Activated B cell treated with CpG ODN at 0.5 μM for 24 hours (primary cell): ENCODE data around the gene RRAS2. TPM values are rescaled to one million over a fixed set of nuclear protein-coding genes. Genes with fewer than 3 reads are reported as not detected.

Experiments used
- ATAC-seq: fragments of 200-7000 bp; cut with Tn5 transposase; one replicate; pipeline ENCODE4 v1.10.0; 2021; ENCODE audit warnings: low read depth, mild to moderate bottlenecking, moderate library complexity
- CTCF ChIA-PET: fragments of 350-600 bp; sonication (Branson Sonifier 250); formaldehyde crosslinking; loops from one replicate; lab custom pipeline; 2021; ENCODE audit warnings: antibody characterized with exemption; lab: Charles Lee
- POLR2A ChIA-PET: fragments of 350-600 bp; sonication (Branson Sonifier 250); formaldehyde crosslinking; loops from one replicate; lab custom pipeline; 2021; ENCODE audit warnings: antibody characterized with exemption; lab: Charles Lee
- DNase-seq: peaks from one replicate; pipeline ENCODE4 v3.0.0; 2022
- H3K27ac Mint-ChIP-seq: one replicate; pipeline ENCODE4 v1.8.0; 2020; ENCODE audit warnings: mixed read lengths
- H3K27me3 Mint-ChIP-seq: one replicate; pipeline ENCODE4 v1.8.0; 2021; ENCODE audit warnings: mixed read lengths
- H3K36me3 Mint-ChIP-seq: one replicate; pipeline ENCODE4 v1.8.0; 2021; ENCODE audit warnings: low read depth, mixed read lengths
- H3K4me1 Mint-ChIP-seq: one replicate; pipeline ENCODE4 v1.8.0; 2021; ENCODE audit warnings: mixed read lengths
- H3K4me3 Mint-ChIP-seq: one replicate; pipeline ENCODE4 v1.8.0; 2020; ENCODE audit warnings: mild to moderate bottlenecking, mixed read lengths
- H3K9me3 Mint-ChIP-seq: one replicate; pipeline ENCODE4 v1.8.0; 2020; ENCODE audit warnings: mixed read lengths
- CTCF ChIP-seq: fragments of 200-600 bp; IDR thresholded peaks from one replicate; pipeline ENCODE4 v1.8.0; 2022; ENCODE audit warnings: antibody characterized with exemption, mild to moderate bottlenecking
- intact Hi-C: fragments of 100-400 bp; cut with micrococcal nuclease; formaldehyde crosslinking; loops from one replicate; pipeline ENCODE4 v1.15.1; 2024
- total RNA-seq: library from RNA; stranded (reverse); gene quantifications from 2 replicates; pipeline ENCODE4 v1.2.3, GENCODE V29; 2022

Gene RRAS2
- total RNA-seq, 1 donor from 2014 or later = 106 TPM

- Mint-ChIP-seq H3K4me3 (peak overlapping the region; percentile 83), H3K27ac (peak overlapping the region; percentile 81), H3K4me1 (peaks cover 14% of the 10 kb centered on the region), H3K9me3 (no peaks in the 10 kb centered on the region), H3K36me3 (no peaks in the 10 kb centered on the region), H3K27me3 (no peaks in the 10 kb centered on the region)
- DNase-seq (no peak), ATAC-seq (no peak)
- intact Hi-C loops = loop anchor here (2.0 kb wide), 1 partner anchor 72 kb away; no protein-coding TSS in a partner anchor
- TF ChIP-seq CTCF = no peak
- ChIA-PET CTCF (interaction anchor here (1.6 to 3.9 kb wide), 2 partner anchors 72 to 79 kb away, joined by 6 to 18 read pairs; no protein-coding TSS in a partner anchor), POLR2A (interaction anchor here (0.7 to 1.1 kb wide), 3 partner anchors 10 to 119 kb away, joined by 4 to 7 read pairs (median 4); no protein-coding TSS in a partner anchor)
Measured at GRCh38 chr11:14380125-14380936, 21.3 kb upstream of the RRAS2 start.

GRCh38 chr11:14378171-14378570, 19.2 kb upstream of the RRAS2 start:
- CTCF ChIA-PET = interaction anchor here (0.6 to 1.5 kb wide), 3 partner anchors 40 to 78 kb away, joined by 3 to 5 read pairs (median 3); no protein-coding TSS in a partner anchor
- Mint-ChIP-seq H3K27ac (no peak overlapping the region), H3K4me1 (peaks cover 14% of the 10 kb centered on the region), H3K9me3 (no peaks in the 10 kb centered on the region), H3K36me3 (no peaks in the 10 kb centered on the region), H3K4me3 (no peak overlapping the region), H3K27me3 (no peaks in the 10 kb centered on the region)
- no peak for ATAC-seq
- POLR2A ChIA-PET = no interaction called here
- intact Hi-C loops = no loop called here
- no peak for TF ChIP-seq CTCF
- DNase-seq = no peak

GRCh38 chr11:14376920-14377319, 17.9 kb upstream of the RRAS2 start:
- no peak overlapping the region for H3K27ac Mint-ChIP-seq
- CTCF ChIA-PET = no interaction called here
- POLR2A ChIA-PET = interaction anchor here (0.6 to 0.8 kb wide), 2 partner anchors 48 to 65 kb away, joined by 3 to 4 read pairs; no protein-coding TSS in a partner anchor

GRCh38 chr11:14374922-14375830, 16.2 kb upstream of the RRAS2 start:
- no peaks in the 10 kb centered on the region for H3K9me3 Mint-ChIP-seq
- no peak overlapping the region for H3K27ac Mint-ChIP-seq
- no peaks in the 10 kb centered on the region for H3K27me3 Mint-ChIP-seq
- DNase-seq = no peak
- ATAC-seq = no peak
- H3K4me3 Mint-ChIP-seq = no peak overlapping the region
- ChIA-PET CTCF (no interaction called here), POLR2A (interaction anchor here (0.5 to 0.6 kb wide), 2 partner anchors 30 to 51 kb away, joined by 3 to 5 read pairs; no protein-coding TSS in a partner anchor)
- H3K36me3 Mint-ChIP-seq = no peaks in the 10 kb centered on the region
- H3K4me1 Mint-ChIP-seq = peaks cover 15% of the 10 kb centered on the region
- TF ChIP-seq CTCF = no peak
- intact Hi-C loops = no loop called here

More at GRCh38 chr11:14376920-14377319, 17.9 kb upstream of the RRAS2 start:
- Mint-ChIP-seq H3K4me1 (peaks cover 14% of the 10 kb centered on the region), H3K9me3 (no peaks in the 10 kb centered on the region), H3K4me3 (no peak overlapping the region), H3K27me3 (no peaks in the 10 kb centered on the region), H3K36me3 (no peaks in the 10 kb centered on the region)
- intact Hi-C loops = no loop called here
- no peak for DNase-seq
- no peak for ATAC-seq
- no peak for TF ChIP-seq CTCF
